B cell (primary cell): Measurements from ENCODE around the gene METTL24. TPM values are rescaled to one million over a fixed set of nuclear protein-coding genes. Genes with fewer than 3 reads are reported as not detected.
A peak's percentile ranks its signal among the peaks of the same experiment; 100 is the strongest.

Experiments used
- ATAC-seq: fragments of 200-7000 bp; cut with Tn5 transposase; one replicate; pipeline ENCODE4 v1.10.0; 2021; ENCODE audit warnings: low read depth, mild to moderate bottlenecking, moderate number of reproducible peaks, moderate library complexity
- CTCF ChIA-PET: fragments of 350-600 bp; sonication (Branson Sonifier 250); formaldehyde crosslinking; loops from one replicate; lab custom pipeline; 2021; ENCODE audit warnings: antibody characterized with exemption, inconsistent platforms; lab: Charles Lee
- POLR2A ChIA-PET: fragments of 350-600 bp; sonication (Branson Sonifier 250); formaldehyde crosslinking; loops from one replicate; lab custom pipeline; 2021; ENCODE audit warnings: antibody characterized with exemption; lab: Charles Lee
- DNase-seq: peaks from one replicate; pipeline ENCODE4 v3.0.0; 2013
- H2AFZ ChIP-seq: 2 replicates; pipeline ENCODE4 v1.6.1; 2012; ENCODE audit warnings: mild to moderate bottlenecking, low read depth, low read length; ENCODE audit not compliant: insufficient read depth, poor library complexity, severe bottlenecking
- H3K27ac ChIP-seq, 2 donors: 1 replicate in 1 of 2; 2 replicates in 1 of 2; pipeline ENCODE4 v1.5.1; 2012 to 2013; ENCODE audit warnings: low read length in 2 of 2, mild to moderate bottlenecking in 2 of 2, moderate library complexity in 1 of 2
- H3K27me3 ChIP-seq, 4 experiments: fragments of 200-600 bp in 1 of 4; sonication (generic) in 1 of 4; replicated peaks in 1 of 4; 1 replicate in 2 of 4; 2 replicates in 2 of 4; pipeline versions ENCODE4 v1.6.1 to v1.7.0; 2013 to 2016; ENCODE audit warnings: low read length in 3 of 4, mild to moderate bottlenecking in 2 of 4, mixed read lengths in 1 of 4, moderate library complexity in 1 of 4; ENCODE audit not compliant: insufficient read depth in 4 of 4, control insufficient read depth in 3 of 4; ENCODE audit errors: control extremely low read depth in 1 of 4
- H3K36me3 ChIP-seq, 2 experiments: replicated peaks in 1 of 2; 1 replicate in 1 of 2; 2 replicates in 1 of 2; pipeline versions ENCODE4 v1.6.1 to v1.7.1; 2013; ENCODE audit warnings: low read length in 1 of 2; ENCODE audit not compliant: insufficient read depth in 2 of 2, control insufficient read depth in 1 of 2; ENCODE audit errors: control extremely low read depth in 1 of 2, extremely low read depth in 1 of 2
- H3K4me1 ChIP-seq, 2 donors: fragments of 200-600 bp in 1 of 2; sonication (generic) in 1 of 2; 1 replicate in 1 of 2; 2 replicates in 1 of 2; pipeline versions ENCODE4 v1.5.1 to v1.6.1; 2013 to 2017; ENCODE audit warnings: low read length in 2 of 2; ENCODE audit not compliant: control insufficient read depth in 2 of 2, insufficient read depth in 2 of 2
- H3K4me2 ChIP-seq: replicated peaks from 2 replicates; pipeline ENCODE3; 2012; ENCODE audit warnings: mild to moderate bottlenecking, low read depth, low read length; ENCODE audit not compliant: poor library complexity, severe bottlenecking
- H3K4me3 ChIP-seq, 5 experiments: fragments of 200-600 bp in 1 of 5; sonication (generic) in 1 of 5; 1 replicate in 3 of 5; 2 replicates in 2 of 5; pipeline versions ENCODE4 v1.5.1 to v1.7.0; 2011 to 2016; ENCODE audit warnings: low read length in 4 of 5, mild to moderate bottlenecking in 4 of 5, low read depth in 2 of 5, control low read depth in 1 of 5, moderate library complexity in 1 of 5; ENCODE audit not compliant: insufficient read depth in 1 of 5; ENCODE audit errors: control extremely low read depth in 1 of 5, extremely low read depth in 1 of 5
- H3K79me2 ChIP-seq: fragments of 200-600 bp; sonication (generic); one replicate; pipeline ENCODE4 v1.6.0; 2016; ENCODE audit warnings: low read length; ENCODE audit not compliant: control insufficient read depth, insufficient read depth
- H3K9ac ChIP-seq: fragments of 200-600 bp; sonication (generic); 2 replicates; pipeline ENCODE4 v1.6.1; 2017; ENCODE audit warnings: mild to moderate bottlenecking, low read length, moderate library complexity
- H3K9me3 ChIP-seq, 3 donors: one replicate each; pipeline versions ENCODE4 v1.6.1 to v1.7.1; 2013; ENCODE audit warnings: low read length in 2 of 3; ENCODE audit not compliant: control insufficient read depth in 2 of 3, insufficient read depth in 1 of 3; ENCODE audit errors: control extremely low read depth in 1 of 3
- H4K20me1 ChIP-seq: 2 replicates; pipeline ENCODE4 v1.6.0; 2012; ENCODE audit warnings: mild to moderate bottlenecking, low read length; ENCODE audit not compliant: insufficient read depth, control insufficient read depth, poor library complexity, severe bottlenecking
- H3K27ac Mint-ChIP-seq: one replicate; pipeline ENCODE4 v1.8.0; 2021; ENCODE audit warnings: mixed read lengths
- H3K27me3 Mint-ChIP-seq: one replicate; pipeline ENCODE4 v1.8.0; 2021; ENCODE audit warnings: mixed read lengths
- H3K4me1 Mint-ChIP-seq: one replicate; pipeline ENCODE4 v1.8.0; 2021; ENCODE audit warnings: mixed read lengths
- H3K4me3 Mint-ChIP-seq: one replicate; pipeline ENCODE4 v1.8.0; 2021; ENCODE audit warnings: mixed read lengths
- H3K9me3 Mint-ChIP-seq: one replicate; pipeline ENCODE4 v1.8.0; 2022; ENCODE audit warnings: mixed read lengths; ENCODE audit not compliant: insufficient read depth
- CTCF ChIP-seq: fragments of 200-600 bp; IDR thresholded peaks from one replicate; pipeline ENCODE4 v1.8.0; 2022; ENCODE audit warnings: antibody characterized with exemption, mild to moderate bottlenecking
- EZH2 ChIP-seq: IDR thresholded peaks from 2 replicates; pipeline ENCODE4 v1.6.1; 2012; ENCODE audit warnings: borderline replicate concordance, low read depth, mild to moderate bottlenecking, moderate library complexity, low read length; ENCODE audit not compliant: insufficient read depth, poor library complexity, severe bottlenecking
- WGBS: methylation state at CpG from one replicate; pipeline ENCODE4 v1.1.5; 2013; ENCODE audit warnings: missing lambda C conversion rate; ENCODE audit not compliant: insufficient coverage; 5-methylcytosine and 5-hydroxymethylcytosine counted together
- intact Hi-C: fragments of 100-400 bp; cut with micrococcal nuclease; formaldehyde crosslinking; loops from one replicate; pipeline ENCODE4 v1.10.0; 2022
- polyA minus RNA-seq: library from RNA; depleted of rRNA, polyadenylated mRNA; stranded (reverse); fragments of >200 nt; gene quantifications from 2 replicates; pipeline ENCODE4 v1.2.3, GENCODE V29; 2012
- polyA plus RNA-seq: library from polyadenylated mRNA; depleted of rRNA; stranded (reverse); fragments of >200 nt; gene quantifications from 2 replicates; pipeline ENCODE4 v1.2.3, GENCODE V29; 2012
- total RNA-seq, 2 donors: library from RNA; stranded (reverse); fragments of 120-200 nt in 1 of 2; gene quantifications; 1 replicate in 1 of 2; 2 replicates in 1 of 2; pipeline versions ENCODE4 v1.2.3 to v1.2.4, GENCODE V29; 2013 to 2022

The METTL24 gene
- total RNA-seq: not detected in 2 replicates
- total RNA-seq (2013): 0.05 TPM
- not detected in 2 replicates for polyA plus RNA-seq
- not detected in 2 replicates for polyA minus RNA-seq

- Histone ChIP-seq H3K9ac (peak within 1 kb of the TSS; percentile 56), H3K27ac (no peak within 1 kb of the TSS), H3K4me1 (peaks cover 12 to 13% of the 10 kb centered on the region in 2 donors), H3K4me2 (peak within 1 kb of the TSS; percentile 82), H4K20me1 (no peaks in the 10 kb centered on the region), H3K9me3 (peaks cover 0 to 4% (median 0%) of the 10 kb centered on the region in 3 donors), H3K36me3 (no peaks in the 10 kb centered on the region), H3K4me3 (peak within 1 kb of the TSS in 4 of 5 experiments; percentile 23 to 49 (median 48)), H3K79me2 (no peaks in the 10 kb centered on the region), H3K27me3 (peaks cover 0 to 37% (median 27%) of the 10 kb centered on the region in 4 experiments), H2AFZ (peak within 1 kb of the TSS; percentile 65)
- 2% methylated on average over 107 of the region's 107 CpGs for WGBS
- peaks cover 16% of the 10 kb centered on the region for H3K4me1 Mint-ChIP-seq
- DNase-seq (peak; percentile 49), ATAC-seq (peak; percentile 71)
- peak within 1 kb of the TSS; percentile 38 for H3K27ac Mint-ChIP-seq
- POLR2A ChIA-PET: no interaction called here
- CTCF ChIA-PET: interaction anchor here (1.1 kb wide), 1 partner anchor 34 kb away, joined by 5 read pairs; no protein-coding TSS in a partner anchor
- H3K27me3 Mint-ChIP-seq: peaks cover 66% of the 10 kb centered on the region
- no peak for TF ChIP-seq CTCF
- TF ChIP-seq EZH2: no peak
- peak within 1 kb of the TSS; percentile 91 for H3K4me3 Mint-ChIP-seq
- no peaks in the 10 kb centered on the region for H3K9me3 Mint-ChIP-seq
- intact Hi-C loops: no loop called here
Observed at GRCh38 chr6:110357664-110358552, at the start of gene METTL24. Gene METTL24 (minus strand): TSS chr6:110358349. CDS start chr6:110358272, 77 bp downstream.

GRCh38 chr6:110404607-110405006, 46.5 kb upstream of the METTL24 start:
- H3K4me1 Mint-ChIP-seq: no peaks in the 10 kb centered on the region
- Histone ChIP-seq H3K9me3 (no peaks in the 10 kb centered on the region), H3K27ac (no peak overlapping the region), H3K36me3 (no peaks in the 10 kb centered on the region), H4K20me1 (no peaks in the 10 kb centered on the region), H3K4me1 (no peaks in the 10 kb centered on the region), H3K4me3 (no peak overlapping the region), H3K4me2 (no peak overlapping the region), H3K79me2 (no peaks in the 10 kb centered on the region), H3K9ac (no peak overlapping the region), H2AFZ (no peak overlapping the region), H3K27me3 (no peaks in the 10 kb centered on the region)
- POLR2A ChIA-PET: no interaction called here
- intact Hi-C loops: no loop called here
- DNase-seq (no peak), ATAC-seq (no peak)
- 76% methylated on average over 5 of the region's 8 CpGs for WGBS
- no peaks in the 10 kb centered on the region for H3K9me3 Mint-ChIP-seq
- CTCF ChIA-PET: interaction anchor here (1.1 kb wide), 1 partner anchor 14 kb away, joined by 3 read pairs; no protein-coding TSS in a partner anchor
- H3K4me3 Mint-ChIP-seq: no peak overlapping the region
- H3K27me3 Mint-ChIP-seq: peaks cover 6% of the 10 kb centered on the region
- H3K27ac Mint-ChIP-seq: no peak overlapping the region
- TF ChIP-seq EZH2 (no peak), CTCF (no peak)
